Medulla oblongata (tissue), 1 donor: Measurements from ENCODE around the gene CES4A.
"Not testable (repeated sequence)": the region's sequence is repeated elsewhere in the genome, so short reads cannot be mapped to it uniquely, and the experiment has no call there.

ENCODE experiments used
- DNase-seq: peaks from one replicate; pipeline ENCODE4 v3.0.0-alpha.2; 2015; ENCODE audit errors: extremely low spot score

The CES4A gene

GRCh38 chr16:67019171-67019570, 30.8 kb downstream of the CES4A start:
- no peak for DNase-seq

- DNase-seq: no peak
Observed at GRCh38 chr16:67021321-67021720, 32.9 kb downstream of the CES4A start.

GRCh38 chr16:67022531-67023214, 34.3 kb downstream of the CES4A start:
- no peak for DNase-seq

GRCh38 chr16:67023689-67024088, 35.3 kb downstream of the CES4A start:
- no peak for DNase-seq

GRCh38 chr16:67024384-67025209, 36.2 kb downstream of the CES4A start:
- DNase-seq: no peak

GRCh38 chr16:67025210-67025550, 36.8 kb downstream of the CES4A start:
- DNase-seq: no peak

- DNase-seq: no peak
Observed at GRCh38 chr16:67026570-67026969, 38.2 kb downstream of the CES4A start.

GRCh38 chr16:67027046-67027445, 38.7 kb downstream of the CES4A start:
- DNase-seq: no peak

- no peak for DNase-seq
Observed at GRCh38 chr16:67028167-67028695, 39.8 kb downstream of the CES4A start.

- DNase-seq: peak; percentile 91
Observed at GRCh38 chr16:67028696-67029253, 40.4 kb downstream of the CES4A start, which contains the start of gene CBFB. CBFB (plus strand) TSS chr16:67029149; CDS start chr16:67029408, 259 bp downstream.

- peak; percentile 63 for DNase-seq
Observed at GRCh38 chr16:67029254-67030096, 41.1 kb downstream of the CES4A start.

- DNase-seq: no peak
Observed at GRCh38 chr16:67030221-67030962, 42.0 kb downstream of the CES4A start.

- DNase-seq: no peak
Observed at GRCh38 chr16:67034487-67034886, 46.1 kb downstream of the CES4A start.

- no peak for DNase-seq
Observed at GRCh38 chr16:67035364-67035763, 47.0 kb downstream of the CES4A start.

GRCh38 chr16:67036323-67036741, 47.9 kb downstream of the CES4A start:
- no peak for DNase-seq

GRCh38 chr16:67039260-67040020, 51.1 kb downstream of the CES4A start:
- DNase-seq: no peak

- no peak for DNase-seq
Observed at GRCh38 chr16:67040166-67040565, 51.8 kb downstream of the CES4A start.

- DNase-seq: peak; percentile 59
Observed at GRCh38 chr16:67040906-67041305, 52.5 kb downstream of the CES4A start.

- DNase-seq: not testable (repeated sequence)
Observed at GRCh38 chr16:67041520-67041919, 53.1 kb downstream of the CES4A start.

- no peak for DNase-seq
Observed at GRCh38 chr16:67043420-67043819, 55.0 kb downstream of the CES4A start.
